Panc1 (cell line): ENCODE measurements around the gene SRMS. TPM values are rescaled to one million over a fixed set of nuclear protein-coding genes. Genes with fewer than 3 reads are reported as not detected.

Experiments
- ATAC-seq: fragments of 200-7000 bp; cut with Tn5 transposase; 2 replicates; pipeline ENCODE4 v1.9.1; 2020; ENCODE audit warnings: mild to moderate bottlenecking, moderate library complexity
- BruUV-seq: library from RNA; stranded (reverse); fragments of 400-500 nt; replicated peaks from 2 replicates; lab custom pipeline; 2021; lab: Mats Ljungman, UMichigan
- CTCF ChIA-PET: fragments of 300-600 bp; sonication (Branson Sonifier 250); formaldehyde crosslinking; loops from one replicate; lab custom pipeline; 2022; ENCODE audit warnings: antibody characterized with exemption; lab: Charles Lee
- POLR2A ChIA-PET: fragments of 300-600 bp; sonication (Branson Sonifier 250); formaldehyde crosslinking; loops from one replicate; lab custom pipeline; 2022; ENCODE audit warnings: antibody characterized with exemption; lab: Charles Lee
- DNase-seq: peaks from one replicate; pipeline ENCODE4 v3.0.0-alpha.2; 2010; ENCODE audit warnings: low read depth, low spot score
- H3K27ac ChIP-seq: 2 replicates; pipeline ENCODE4 v1.5.1; 2011; ENCODE audit warnings: mild to moderate bottlenecking, low read length, inconsistent platforms
- H3K27me3 ChIP-seq: fragments of 200-500 bp; sonication (Bioruptor generic); 2 replicates; pipeline ENCODE4 v1.6.0; 2014; ENCODE audit warnings: low read length, inconsistent platforms; ENCODE audit not compliant: control insufficient read depth, insufficient read depth
- H3K36me3 ChIP-seq: fragments of 200-500 bp; sonication (Bioruptor generic); 2 replicates; pipeline ENCODE4 v1.5.1; 2014; ENCODE audit warnings: inconsistent platforms, mild to moderate bottlenecking, low read length, moderate library complexity; ENCODE audit not compliant: control insufficient read depth, insufficient read depth
- H3K4me1 ChIP-seq: 2 replicates; pipeline ENCODE4 v1.5.1; 2011; ENCODE audit warnings: inconsistent platforms, mild to moderate bottlenecking, low read length, moderate library complexity; ENCODE audit not compliant: control insufficient read depth, insufficient read depth
- H3K4me3 ChIP-seq, 2 experiments: 2 replicates each; pipeline ENCODE4 v1.5.1; 2011 to 2012; ENCODE audit warnings: low read depth in 2 of 2, low read length in 2 of 2, mild to moderate bottlenecking in 2 of 2, inconsistent platforms in 1 of 2, moderate library complexity in 1 of 2
- H3K9me3 ChIP-seq: fragments of 200-500 bp; sonication (Bioruptor generic); 2 replicates; pipeline ENCODE4 v1.5.1; 2014; ENCODE audit warnings: low read depth, mild to moderate bottlenecking, inconsistent platforms, low read length, moderate library complexity; ENCODE audit not compliant: control insufficient read depth, insufficient read depth
- POLR2AphosphoS5 ChIP-seq: IDR thresholded peaks from 2 replicates; pipeline ENCODE4 v1.6.1; 2012; ENCODE audit warnings: mild to moderate bottlenecking, low read depth, low read length, moderate library complexity
- SIN3A ChIP-seq: IDR thresholded peaks from 2 replicates; pipeline ENCODE4 v1.6.1; 2012; ENCODE audit warnings: low read depth, mild to moderate bottlenecking, low read length, moderate library complexity, borderline replicate concordance; ENCODE audit not compliant: insufficient read depth
- TCF7L2 ChIP-seq: IDR thresholded peaks from 2 replicates; pipeline ENCODE4 v1.6.1; 2011; ENCODE audit warnings: mild to moderate bottlenecking, low read depth, low read length, inconsistent platforms
- in situ Hi-C: cut with HindIII; loops from 2 replicates; pipeline ENCODE4 v1.10.0; 2016; ENCODE audit warnings: low sequenced_read_pairs, low pct_unique_long_range_greater_than_20kb
- intact Hi-C: fragments of 100-400 bp; cut with micrococcal nuclease; formaldehyde crosslinking; loops from one replicate; pipeline ENCODE4 v1.10.0; 2022; ENCODE audit not compliant: unreplicated experiment
- total RNA-seq: library from RNA; stranded (reverse); gene quantifications from one replicate; pipeline ENCODE4 v1.2.1, GENCODE V29; 2021; ENCODE audit not compliant: unreplicated experiment
- TF ChIP-seq, protein P1 (sequence below): fragments of 450-650 bp; IDR thresholded peaks from 2 replicates; pipeline ENCODE4 v1.5.1; 2017; ENCODE audit warnings: mild to moderate bottlenecking
- TF ChIP-seq, protein P2 (sequence below), 2 experiments: IDR thresholded peaks; 2 replicates each; pipeline ENCODE4 v1.6.1; 2011 to 2012; ENCODE audit warnings: low read depth in 2 of 2, control low read depth in 1 of 2, low read length in 1 of 2, mild to moderate bottlenecking in 1 of 2, moderate library complexity in 1 of 2; ENCODE audit not compliant: insufficient read depth in 1 of 2

The SRMS gene
- total RNA-seq, 1 experiment from 2014 or later = not detected

DNA sequence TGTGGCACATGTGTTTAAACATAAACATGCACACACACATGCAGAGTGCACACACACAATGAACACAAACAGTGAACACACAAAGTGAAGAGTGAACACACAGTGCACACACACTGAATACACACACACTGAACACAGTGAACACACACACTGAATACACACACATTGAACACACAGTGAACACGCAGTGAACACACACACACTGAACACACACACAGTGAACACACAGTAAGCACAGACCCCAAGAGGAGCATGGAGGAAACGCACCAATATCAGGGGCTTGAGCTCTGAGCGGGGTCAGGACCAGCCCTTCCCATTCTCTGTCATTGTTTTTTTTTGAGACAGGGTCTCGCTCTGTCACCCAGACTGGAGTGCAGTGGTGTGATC, 43.6 kb upstream of the SRMS start:
- TF ChIP-seq SIN3A (no peak), POLR2AphosphoS5 (no peak), TCF7L2 (no peak)
- TF ChIP-seq, protein P1, sequence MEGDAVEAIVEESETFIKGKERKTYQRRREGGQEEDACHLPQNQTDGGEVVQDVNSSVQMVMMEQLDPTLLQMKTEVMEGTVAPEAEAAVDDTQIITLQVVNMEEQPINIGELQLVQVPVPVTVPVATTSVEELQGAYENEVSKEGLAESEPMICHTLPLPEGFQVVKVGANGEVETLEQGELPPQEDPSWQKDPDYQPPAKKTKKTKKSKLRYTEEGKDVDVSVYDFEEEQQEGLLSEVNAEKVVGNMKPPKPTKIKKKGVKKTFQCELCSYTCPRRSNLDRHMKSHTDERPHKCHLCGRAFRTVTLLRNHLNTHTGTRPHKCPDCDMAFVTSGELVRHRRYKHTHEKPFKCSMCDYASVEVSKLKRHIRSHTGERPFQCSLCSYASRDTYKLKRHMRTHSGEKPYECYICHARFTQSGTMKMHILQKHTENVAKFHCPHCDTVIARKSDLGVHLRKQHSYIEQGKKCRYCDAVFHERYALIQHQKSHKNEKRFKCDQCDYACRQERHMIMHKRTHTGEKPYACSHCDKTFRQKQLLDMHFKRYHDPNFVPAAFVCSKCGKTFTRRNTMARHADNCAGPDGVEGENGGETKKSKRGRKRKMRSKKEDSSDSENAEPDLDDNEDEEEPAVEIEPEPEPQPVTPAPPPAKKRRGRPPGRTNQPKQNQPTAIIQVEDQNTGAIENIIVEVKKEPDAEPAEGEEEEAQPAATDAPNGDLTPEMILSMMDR = no peak
- TF ChIP-seq, protein P2, sequence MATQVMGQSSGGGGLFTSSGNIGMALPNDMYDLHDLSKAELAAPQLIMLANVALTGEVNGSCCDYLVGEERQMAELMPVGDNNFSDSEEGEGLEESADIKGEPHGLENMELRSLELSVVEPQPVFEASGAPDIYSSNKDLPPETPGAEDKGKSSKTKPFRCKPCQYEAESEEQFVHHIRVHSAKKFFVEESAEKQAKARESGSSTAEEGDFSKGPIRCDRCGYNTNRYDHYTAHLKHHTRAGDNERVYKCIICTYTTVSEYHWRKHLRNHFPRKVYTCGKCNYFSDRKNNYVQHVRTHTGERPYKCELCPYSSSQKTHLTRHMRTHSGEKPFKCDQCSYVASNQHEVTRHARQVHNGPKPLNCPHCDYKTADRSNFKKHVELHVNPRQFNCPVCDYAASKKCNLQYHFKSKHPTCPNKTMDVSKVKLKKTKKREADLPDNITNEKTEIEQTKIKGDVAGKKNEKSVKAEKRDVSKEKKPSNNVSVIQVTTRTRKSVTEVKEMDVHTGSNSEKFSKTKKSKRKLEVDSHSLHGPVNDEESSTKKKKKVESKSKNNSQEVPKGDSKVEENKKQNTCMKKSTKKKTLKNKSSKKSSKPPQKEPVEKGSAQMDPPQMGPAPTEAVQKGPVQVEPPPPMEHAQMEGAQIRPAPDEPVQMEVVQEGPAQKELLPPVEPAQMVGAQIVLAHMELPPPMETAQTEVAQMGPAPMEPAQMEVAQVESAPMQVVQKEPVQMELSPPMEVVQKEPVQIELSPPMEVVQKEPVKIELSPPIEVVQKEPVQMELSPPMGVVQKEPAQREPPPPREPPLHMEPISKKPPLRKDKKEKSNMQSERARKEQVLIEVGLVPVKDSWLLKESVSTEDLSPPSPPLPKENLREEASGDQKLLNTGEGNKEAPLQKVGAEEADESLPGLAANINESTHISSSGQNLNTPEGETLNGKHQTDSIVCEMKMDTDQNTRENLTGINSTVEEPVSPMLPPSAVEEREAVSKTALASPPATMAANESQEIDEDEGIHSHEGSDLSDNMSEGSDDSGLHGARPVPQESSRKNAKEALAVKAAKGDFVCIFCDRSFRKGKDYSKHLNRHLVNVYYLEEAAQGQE (IDR thresholded peaks at IDR 0.05; ENCODE audit: insufficient read depth in 1 of 2, low read depth in 2 of 2, low read length in 1 of 2) = no peak
- DNase-seq (no peak), ATAC-seq (no peak)
- intact Hi-C loops (no loop called here), in situ Hi-C loops (loop anchor here (10.0 kb wide), 1 partner anchor 56 kb away; the partner anchor contains the start of gene PTK6)
- POLR2A ChIA-PET = no interaction called here
- Histone ChIP-seq H3K27me3 (no peaks in the 10 kb centered on the region), H3K9me3 (no peaks in the 10 kb centered on the region), H3K27ac (no peak overlapping the region), H3K4me1 (no peaks in the 10 kb centered on the region), H3K36me3 (no peaks in the 10 kb centered on the region), H3K4me3 (no peak overlapping the region)
- no TSS peak for BruUV-seq
- CTCF ChIA-PET = no interaction called here

DNA sequence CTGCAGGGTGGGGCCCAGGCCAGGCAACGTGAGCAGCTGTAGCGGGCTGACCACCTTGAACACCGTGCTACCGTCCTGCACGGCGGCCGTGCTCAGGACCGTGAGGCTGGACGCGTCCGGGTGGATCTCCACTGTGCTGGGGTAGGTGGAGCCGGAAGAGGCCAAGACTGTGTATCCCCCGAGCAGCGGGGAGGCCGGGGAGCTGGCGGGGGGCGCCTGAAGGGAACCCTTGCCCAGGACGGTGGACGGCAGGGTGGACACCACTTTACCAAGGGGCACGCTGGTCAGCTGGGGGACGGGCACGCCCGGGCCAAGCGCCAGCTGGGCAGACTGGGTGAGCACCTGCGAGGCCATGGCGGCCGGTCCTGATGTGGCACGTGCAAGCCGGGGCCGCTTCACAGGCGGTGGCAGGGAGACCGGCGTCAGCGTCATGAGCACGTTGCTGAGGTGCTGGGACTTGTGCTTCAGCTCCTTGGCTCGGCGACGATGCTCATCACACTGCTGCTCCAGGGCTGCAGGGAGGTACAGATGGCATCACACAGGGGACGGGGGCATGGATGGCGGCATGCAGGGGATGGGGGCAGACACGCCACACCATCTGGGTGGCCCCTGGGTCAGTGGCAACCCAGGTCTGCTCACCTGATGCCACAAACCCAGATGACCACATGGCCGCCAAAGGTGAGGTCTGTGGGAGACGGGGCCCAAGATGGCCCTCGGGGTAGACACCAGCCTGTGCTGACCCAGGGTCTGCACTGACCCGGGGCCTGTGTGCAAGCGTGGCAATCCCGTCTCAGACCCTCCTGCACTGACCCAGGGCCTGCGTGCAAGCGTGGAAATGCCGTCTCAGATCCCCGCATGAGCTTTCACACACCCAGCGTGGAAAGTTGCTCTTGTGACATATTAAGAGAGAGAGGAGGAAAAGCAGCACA, 42.9 kb upstream of the SRMS start:
- Histone ChIP-seq H3K27ac (no peak overlapping the region), H3K36me3 (no peaks in the 10 kb centered on the region), H3K4me1 (no peaks in the 10 kb centered on the region), H3K9me3 (no peaks in the 10 kb centered on the region), H3K27me3 (no peaks in the 10 kb centered on the region), H3K4me3 (no peak overlapping the region)
- TF ChIP-seq SIN3A = no peak
- TF ChIP-seq POLR2AphosphoS5 = no peak
- no peak for TF ChIP-seq TCF7L2
- TF ChIP-seq, protein P2 (IDR thresholded peaks at IDR 0.05; ENCODE audit: insufficient read depth in 1 of 2, low read depth in 2 of 2, low read length in 1 of 2) = no peak
- TF ChIP-seq, protein P1 = no peak
- DNase-seq (no peak), ATAC-seq (no peak)
- intact Hi-C loops (no loop called here), in situ Hi-C loops (loop anchor here (10.0 kb wide), 1 partner anchor 56 kb away; the partner anchor contains the start of gene PTK6)
- ChIA-PET CTCF (interaction anchor here (0.5 kb wide), 1 partner anchor 15 kb away, joined by 7 read pairs; no protein-coding TSS in a partner anchor), POLR2A (no interaction called here)
- no TSS peak for BruUV-seq
